ENCODE data around the gene PPP2R3A.
"Not testable (repeated sequence)": the region's sequence is repeated elsewhere in the genome, so short reads cannot be mapped to it uniquely, and the experiment has no call there.

Gene PPP2R3A

GRCh38 chr3:136042608-136043221 lies 77.2 kb downstream of the PPP2R3A start:
- DNase-seq, result peak; percentile 16

DNA sequence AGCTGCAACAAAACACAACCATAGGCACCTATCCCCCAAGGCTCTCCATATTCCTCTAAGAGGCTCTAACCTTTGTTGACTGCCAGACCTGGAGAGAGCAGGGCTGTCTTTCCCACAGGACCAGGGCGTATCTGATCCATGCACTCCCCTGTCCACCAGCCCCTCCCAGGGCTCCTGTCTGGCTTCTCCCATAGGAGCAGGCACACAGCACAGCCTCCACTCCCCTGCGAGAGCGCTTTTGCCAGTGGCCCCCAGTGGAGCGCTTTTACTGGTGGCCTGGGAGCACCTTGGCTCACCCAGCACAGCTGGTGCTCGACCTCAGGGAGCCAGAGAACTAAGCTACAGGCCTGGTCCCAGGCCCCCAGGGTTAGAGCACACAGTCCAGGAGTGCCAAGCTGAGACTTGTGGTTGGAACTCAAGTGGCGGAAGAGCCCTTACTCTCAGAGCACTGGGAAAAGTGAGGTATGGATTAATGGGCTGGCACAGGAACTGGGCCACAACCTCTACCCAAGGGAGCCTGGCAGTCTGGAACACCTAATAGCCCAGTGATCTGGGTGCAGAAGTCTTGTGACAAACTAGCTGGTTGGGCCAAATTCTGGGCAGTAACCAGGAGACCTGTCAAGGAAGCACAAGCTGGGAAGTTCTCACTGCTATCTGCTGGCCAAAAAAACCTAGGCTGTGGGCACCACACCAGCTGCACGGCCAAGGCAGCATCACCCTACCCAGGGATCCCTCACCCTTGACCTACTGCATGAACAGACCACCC lies 79.6 kb downstream of the PPP2R3A start:
- DNase-seq, result no peak

- no peak for DNase-seq
These were observed 82.5 kb downstream of the PPP2R3A start for GRCh38 chr3:136048068-136048467.

GRCh38 chr3:136050250-136050649 lies 84.7 kb downstream of the PPP2R3A start:
- DNase-seq, result no peak

- no peak for DNase-seq
These were observed 90.0 kb downstream of the PPP2R3A start for GRCh38 chr3:136055491-136055890.

GRCh38 chr3:136067211-136067610 lies 101.7 kb downstream of the PPP2R3A start:
- no peak for DNase-seq

GRCh38 chr3:136068708-136069107 lies 103.2 kb downstream of the PPP2R3A start:
- DNase-seq, result no peak

DNA sequence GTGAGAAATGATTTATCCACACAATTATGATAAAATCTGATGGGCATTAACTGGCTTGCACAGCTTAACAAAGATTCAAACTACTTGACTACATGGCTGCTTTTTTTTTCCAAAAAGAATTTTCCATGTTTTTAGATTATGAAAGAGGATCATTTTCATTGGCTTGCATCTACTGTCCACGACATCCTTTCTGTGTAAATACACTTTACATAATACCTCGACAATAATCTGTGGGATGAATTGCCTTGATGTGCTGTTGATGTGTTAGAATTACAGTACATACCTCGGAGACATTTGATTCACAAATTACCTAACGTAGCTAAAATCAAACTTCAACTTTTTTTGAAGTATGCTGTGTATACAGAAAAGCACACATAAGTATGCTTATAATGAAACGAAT lies 104.4 kb downstream of the PPP2R3A start:
- DNase-seq, result no peak

GRCh38 chr3:136070334-136070733 lies 104.8 kb downstream of the PPP2R3A start:
- DNase-seq, result no peak

DNA sequence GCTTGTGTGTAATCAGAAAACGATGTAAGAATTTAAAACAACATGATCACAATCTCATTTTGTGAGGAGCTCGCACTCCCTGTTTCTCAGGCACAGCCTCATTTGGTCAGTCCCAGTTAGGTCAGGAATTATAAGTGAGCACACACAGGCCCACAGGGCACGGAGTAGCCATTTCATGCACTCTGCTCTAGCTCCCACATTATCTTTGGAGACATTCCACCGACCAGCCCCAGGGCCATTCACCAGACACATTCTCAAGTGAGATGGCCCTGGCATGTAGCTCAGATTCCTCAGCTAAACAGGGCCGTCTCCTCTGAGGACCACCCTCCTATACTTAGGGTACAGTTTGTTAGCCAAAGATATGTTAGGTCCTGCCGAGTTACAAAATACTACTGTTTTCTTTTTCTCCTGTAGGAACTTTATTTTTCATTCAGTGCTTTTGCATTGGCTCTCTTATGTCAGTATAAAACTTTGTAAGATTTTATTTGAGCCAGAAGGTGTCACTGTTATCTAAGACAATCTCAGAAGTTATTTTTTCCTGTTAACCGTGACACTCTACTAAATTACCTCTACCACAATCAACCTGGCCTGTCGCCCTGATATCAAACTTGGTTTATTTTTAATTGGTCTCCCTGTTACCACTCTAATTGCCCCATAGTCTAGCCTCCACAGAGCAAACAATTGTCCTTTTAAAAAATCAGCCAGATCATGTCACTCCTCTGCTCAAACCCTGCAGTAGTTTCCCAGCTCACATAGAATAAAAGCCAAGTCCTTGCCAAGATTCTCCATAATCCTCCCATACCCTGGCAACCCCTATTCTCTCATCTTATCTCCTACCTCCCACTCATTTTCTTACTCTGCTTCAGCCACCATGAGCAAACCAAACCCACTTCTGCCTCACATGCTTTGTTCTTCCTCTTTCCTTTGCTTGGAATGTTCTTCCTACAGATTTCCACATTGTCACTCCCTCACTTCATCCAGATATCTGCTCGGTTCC lies 105.7 kb downstream of the PPP2R3A start:
- peak; percentile 35 for DNase-seq

DNA sequence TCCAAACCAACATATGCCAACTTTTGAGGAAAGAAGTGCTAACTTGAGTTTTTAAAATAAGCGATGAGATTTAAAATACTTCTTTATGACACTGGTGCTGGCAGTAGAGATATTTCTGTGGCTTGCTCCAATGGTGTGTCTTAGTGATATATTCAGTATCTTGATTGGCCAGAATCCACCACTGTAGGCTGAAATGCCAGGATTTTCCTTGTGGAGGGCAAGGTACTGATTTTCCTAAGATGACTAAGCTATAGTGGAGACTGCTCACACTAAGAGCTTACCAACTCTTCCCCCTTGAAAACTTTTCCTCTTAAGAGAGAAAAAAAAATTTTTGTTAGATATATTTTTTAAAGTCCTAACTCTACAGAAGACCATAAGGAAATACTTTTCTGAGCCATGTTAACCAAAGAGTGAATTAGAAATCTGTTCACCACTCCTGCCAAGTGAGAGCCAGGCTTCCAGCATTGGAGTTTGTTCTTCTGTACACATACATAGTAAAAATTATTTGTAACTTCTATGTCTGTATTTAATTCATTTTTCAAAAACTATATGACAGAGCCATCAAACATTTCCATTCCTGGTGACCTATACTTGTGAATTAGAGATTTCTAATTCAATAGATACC lies 109.1 kb downstream of the PPP2R3A start:
- no peak for DNase-seq

- peak; percentile 51 for DNase-seq
These were observed 109.8 kb downstream of the PPP2R3A start for GRCh38 chr3:136075218-136075808.

DNA sequence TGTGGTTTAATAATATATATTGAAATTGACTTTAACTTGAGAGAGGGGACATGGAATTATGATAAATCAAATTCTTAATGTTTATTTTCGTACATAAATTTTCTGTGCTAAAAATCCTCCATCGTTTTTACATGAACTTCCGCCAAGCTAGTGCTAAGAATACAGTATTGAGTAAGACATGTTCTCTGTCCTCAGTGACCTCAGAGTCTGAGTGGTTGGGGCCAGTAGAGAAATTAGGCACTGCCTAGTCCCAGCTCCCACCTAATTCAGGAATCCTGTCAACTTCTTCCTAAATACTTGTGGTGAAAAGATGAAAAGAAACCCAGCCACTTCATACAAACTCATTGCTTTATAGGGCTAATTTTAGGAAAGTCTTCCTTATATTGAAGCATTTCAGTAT lies 110.3 kb downstream of the PPP2R3A start:
- DNase-seq, result no peak

GRCh38 chr3:136078421-136079364 lies 113.2 kb downstream of the PPP2R3A start:
- DNase-seq, result peak; percentile 5

GRCh38 chr3:136083641-136084382 lies 118.3 kb downstream of the PPP2R3A start:
- DNase-seq, result not testable (repeated sequence)

GRCh38 chr3:136085067-136085466 lies 119.5 kb downstream of the PPP2R3A start:
- not testable (repeated sequence) for DNase-seq

DNA sequence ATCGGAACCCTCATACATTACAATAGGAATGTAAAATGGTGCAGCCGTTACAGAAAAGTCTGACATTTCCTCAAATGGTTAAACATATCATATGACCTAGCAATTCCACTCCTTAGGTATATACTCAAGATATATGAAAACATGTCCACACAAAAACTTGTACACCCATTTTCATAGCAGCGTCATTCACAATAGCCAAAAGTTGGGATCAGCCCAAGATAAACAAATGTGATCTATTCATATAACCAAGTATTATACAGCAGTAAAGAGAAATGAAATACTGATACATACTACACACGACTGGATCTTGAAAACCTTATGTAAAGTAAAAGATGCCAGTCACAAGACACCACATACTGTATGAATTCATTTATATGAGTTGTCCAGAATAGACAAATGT lies 128.2 kb downstream of the PPP2R3A start:
- DNase-seq, result no peak

DNA sequence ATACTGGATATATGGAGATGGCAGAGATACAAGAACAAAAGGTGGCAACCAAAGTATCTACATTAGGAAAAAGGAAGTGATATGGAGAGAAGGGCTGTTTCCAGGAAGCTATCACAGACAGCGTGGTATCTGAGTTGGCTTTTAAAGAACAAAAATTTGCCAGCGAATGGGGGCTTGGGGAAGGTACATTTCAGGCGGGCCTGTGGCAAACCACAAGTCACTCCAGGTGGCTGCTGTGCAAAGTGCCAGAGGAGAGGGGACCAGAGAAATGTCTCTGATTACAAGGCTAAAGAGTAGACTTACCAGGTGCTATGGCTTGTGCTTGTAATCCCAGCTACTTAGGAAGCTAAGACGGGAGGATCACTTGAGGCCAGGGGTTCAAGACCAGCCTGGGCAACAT lies 139.5 kb downstream of the PPP2R3A start:
- DNase-seq, result no peak

- no peak for DNase-seq
These were observed 140.6 kb downstream of the PPP2R3A start for GRCh38 chr3:136106101-136106500.

DNA sequence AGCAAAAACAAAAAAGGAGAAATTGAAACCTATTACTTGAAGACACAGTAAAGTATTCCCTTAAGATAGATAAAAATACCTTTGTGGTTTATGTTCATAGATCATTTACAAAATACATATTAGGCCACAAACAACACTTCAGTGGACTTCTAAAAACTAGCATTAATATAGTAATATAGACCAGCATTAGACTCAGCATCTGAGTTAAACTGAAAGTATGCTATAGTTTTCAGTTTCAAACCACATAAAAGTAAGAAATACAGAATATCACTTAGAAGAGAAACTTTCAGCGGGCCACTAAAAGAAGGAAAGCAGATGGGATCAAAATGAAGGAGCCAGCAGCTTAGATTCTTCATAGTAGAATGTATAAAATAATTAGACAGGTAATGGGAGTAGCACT lies 144.0 kb downstream of the PPP2R3A start:
- no peak for DNase-seq

DNA sequence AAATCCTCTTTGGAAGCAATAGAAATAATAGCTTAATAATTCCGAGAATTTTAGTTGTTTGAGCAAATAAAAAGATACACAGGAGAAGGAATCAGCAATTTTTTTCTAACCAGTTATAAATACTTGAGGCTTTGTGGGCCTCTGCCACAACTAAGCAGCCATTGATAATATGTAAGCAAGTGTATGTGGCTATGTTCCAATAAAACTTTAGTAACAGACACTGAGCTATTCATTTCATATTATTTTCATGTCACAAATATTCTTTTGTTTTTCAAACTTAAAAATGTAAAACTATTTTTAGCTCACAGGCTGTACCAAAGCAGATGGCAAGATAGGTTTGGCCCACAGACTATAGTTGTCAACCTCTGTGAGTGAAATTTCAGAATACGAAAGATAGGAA lies 145.0 kb downstream of the PPP2R3A start:
- no peak for DNase-seq
